ENCODE measurements around the gene LEMD2. TPM values are rescaled to one million over a fixed set of nuclear protein-coding genes. Genes with fewer than 3 reads are reported as not detected.

LEMD2 gene
- total and polyA plus RNA-seq, 9 of the 15 experiments (the other 6 are each of a cell fraction or from before 2014, with no cell fraction given), result 0.32 to 46.3 (median 30.8) TPM

DNA sequence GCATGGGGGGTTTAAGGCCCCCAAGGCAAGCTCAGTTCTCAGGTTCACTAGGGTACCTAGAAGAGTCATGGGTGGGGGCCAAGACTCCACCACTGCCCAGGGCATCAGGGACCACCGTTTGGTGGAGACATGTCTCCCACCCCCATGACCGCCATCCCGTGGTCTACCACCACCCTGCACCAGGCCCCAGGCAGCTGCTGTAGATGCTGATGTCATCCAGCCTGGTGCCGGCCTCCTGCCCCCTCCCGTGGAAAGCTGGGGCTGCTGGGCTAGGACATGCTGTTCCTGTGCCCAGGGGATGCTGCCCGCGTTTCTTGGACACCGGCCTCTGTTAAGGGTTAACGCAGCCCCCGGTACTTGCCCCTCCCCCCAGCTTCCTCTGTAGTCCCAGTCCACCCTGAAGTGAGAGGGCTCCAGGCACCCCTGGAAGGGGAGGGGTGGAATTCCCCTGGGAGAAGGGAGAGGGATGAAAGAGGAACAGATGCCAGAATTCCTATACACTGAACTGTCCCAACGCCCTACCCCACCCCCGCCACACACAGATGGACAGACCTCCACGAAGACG lies 42.8 kb downstream of the LEMD2 start:
- H3K9ac ChIP-seq (ENCODE audit: insufficient read depth in 1 of 2, low read depth in 2 of 2, low read length in 2 of 2), result 0 out of 4 replicates have a peak overlapping the region, but pooled peaks of 1 of the 2 experiments have one; percentile 30
- under 1% methylated on average over 12 of the region's 14 CpGs for WGBS (ENCODE audit: insufficient coverage, low coverage, missing lambda C conversion rate)
- H3K4me1 ChIP-seq (replicated peaks in 1 of 2; ENCODE audit: control insufficient read depth in 2 of 2, insufficient read depth in 2 of 2, low read length in 2 of 2), result peaks cover 2 to 15% of the 10 kb centered on the region in 2 experiments; a peak in 2 of 5 replicates
- in situ Hi-C loops (cut with MboI) (no loop called here), intact Hi-C loops (cut with micrococcal nuclease) (no loop called here)
- H4K20me1 ChIP-seq (replicated peaks; ENCODE audit: control insufficient read depth, insufficient read depth, low read length), result peaks cover 15% of the 10 kb centered on the region; the same call in 1 of the 2 replicates
- no peaks in the 10 kb centered on the region for H3K36me3 ChIP-seq (ENCODE audit: control insufficient read depth, insufficient read depth, low read length)
- H3K9me3 ChIP-seq (replicated peaks; ENCODE audit: control insufficient read depth, insufficient read depth, low read depth, low read length), result no peaks in the 10 kb centered on the region
- no TSS peak for BruUV-seq (replicated peaks)
- CTCF ChIA-PET (ENCODE audit: low intra/inter-chr PET ratio), result interaction anchor here (0.6 to 1.1 kb wide), 2 partner anchors 35 to 1398 kb away, joined by 5 to 7 read pairs; partner anchors contain the start of gene UQCC2
- no peak overlapping the region for H2AFZ ChIP-seq (ENCODE audit: low read depth, low read length)
- H3K27me3 ChIP-seq (ENCODE audit: control insufficient read depth in 2 of 2, insufficient read depth in 2 of 2, low read length in 2 of 2), result peaks cover 33 to 68% of the 10 kb centered on the region in 2 experiments; a peak in 4 of 5 replicates
- TF ChIP-seq, protein P1, sequence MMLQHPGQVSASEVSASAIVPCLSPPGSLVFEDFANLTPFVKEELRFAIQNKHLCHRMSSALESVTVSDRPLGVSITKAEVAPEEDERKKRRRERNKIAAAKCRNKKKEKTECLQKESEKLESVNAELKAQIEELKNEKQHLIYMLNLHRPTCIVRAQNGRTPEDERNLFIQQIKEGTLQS (IDR thresholded peaks at IDR 0.05), result peak; percentile 63
- TF ChIP-seq, protein P1 (CRISPR knock-in tag; conservative IDR thresholded peaks at IDR 0.05), result no peak
- TF ChIP-seq NFXL1 (CRISPR knock-in tag; IDR thresholded peaks at IDR 0.05), result no peak
- POLR2A ChIA-PET, result interaction anchor here (0.7 to 1.2 kb wide), 4 partner anchors 14 to 729 kb away, joined by 3 to 5 read pairs (median 3); no protein-coding TSS in a partner anchor
- H3K9me1 ChIP-seq (ENCODE audit: control insufficient read depth, insufficient read depth, low read length), result peaks cover 2% of the 10 kb centered on the region
- H3K4me2 ChIP-seq (ENCODE audit: insufficient read depth, low read length), result no peak overlapping the region
- no peak overlapping the region for H3K27ac ChIP-seq (ENCODE audit: extremely low read depth, low read depth, low read length)
- peak in 1 of 4 experiments; percentile 36 for DNase-seq (ENCODE audit: extremely low read depth in 1 of 4, low spot score in 3 of 4)
- ATAC-seq, result peak; percentile 43; the same call in 1 of the 3 replicates
- H3K79me2 ChIP-seq (ENCODE audit: control insufficient read depth, insufficient read depth, low read length), result no peaks in the 10 kb centered on the region
- H3K4me3 ChIP-seq, result no peak overlapping the region
- FAIRE-seq, result no peak

All from K562 (cell line).